ENCODE data around the gene GRAMD1B.
"Not testable (repeated sequence)": the region's sequence is repeated elsewhere in the genome, so short reads cannot be mapped to it uniquely, and the experiment has no call there.

Gene GRAMD1B

GRCh38 chr11:123513309-123513708 lies 83.2 kb downstream of the GRAMD1B start:
- not testable (repeated sequence) for DNase-seq

DNA sequence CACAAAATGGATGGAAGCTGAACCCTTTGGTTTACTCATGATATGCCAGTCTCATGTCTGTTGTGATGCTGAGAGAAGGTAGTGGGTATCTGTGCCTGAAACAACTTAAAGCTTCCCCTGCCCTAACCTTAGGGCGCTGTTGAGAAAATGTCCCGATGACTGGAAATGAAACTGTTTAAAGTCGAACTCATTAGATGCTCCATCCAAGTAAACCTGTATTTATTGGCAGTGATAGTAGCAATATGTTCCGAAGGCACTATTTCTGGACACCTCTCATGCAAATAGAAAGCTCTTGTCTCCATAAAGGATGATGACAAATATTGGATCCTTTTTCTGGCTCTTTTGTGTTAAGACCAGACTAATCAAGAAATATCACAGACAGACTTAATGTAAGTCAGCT lies 86.2 kb downstream of the GRAMD1B start:
- no peak for DNase-seq

GRCh38 chr11:123517559-123518364 lies 87.7 kb downstream of the GRAMD1B start:
- peak; percentile 46 for DNase-seq

DNA sequence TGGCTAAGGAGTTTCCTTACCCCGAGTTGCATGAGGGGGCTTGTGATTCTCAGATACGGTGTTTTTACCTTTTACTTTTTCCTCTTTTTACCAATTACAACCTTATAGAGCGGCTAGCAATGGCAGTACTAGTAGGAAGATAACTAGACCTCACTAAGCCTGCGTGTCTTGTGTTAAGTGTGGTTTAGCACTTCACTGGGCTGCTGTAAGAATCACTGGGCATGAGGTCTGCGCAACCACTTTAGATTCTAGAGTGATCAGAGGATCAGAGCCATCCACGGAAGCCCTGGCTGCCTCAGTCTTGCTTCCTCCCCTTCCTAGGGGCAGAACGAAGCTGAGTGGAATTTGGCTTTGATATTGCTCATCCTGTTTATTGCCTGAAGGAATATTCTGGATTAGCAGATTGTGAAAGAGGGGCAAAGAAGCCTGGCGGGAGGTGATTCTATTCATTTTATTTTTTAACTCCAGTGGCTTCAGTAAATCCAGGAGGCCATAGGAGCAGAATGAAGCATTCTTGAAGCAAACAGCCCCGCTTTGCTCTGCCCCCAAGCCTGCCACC lies 88.5 kb downstream of the GRAMD1B start:
- DNase-seq, result peak; percentile 36

- peak; percentile 66 for DNase-seq
Observed at GRCh38 chr11:123519055-123519796, 89.2 kb downstream of the GRAMD1B start.

- DNase-seq, result no peak
Observed at GRCh38 chr11:123519797-123520193, 89.7 kb downstream of the GRAMD1B start.

- not testable (repeated sequence) for DNase-seq
Observed at GRCh38 chr11:123520476-123520875, 90.4 kb downstream of the GRAMD1B start.

GRCh38 chr11:123521001-123521400 lies 90.9 kb downstream of the GRAMD1B start:
- no peak for DNase-seq

GRCh38 chr11:123521930-123522329 lies 91.9 kb downstream of the GRAMD1B start:
- DNase-seq, result no peak

GRCh38 chr11:123523539-123523938 lies 93.5 kb downstream of the GRAMD1B start:
- no peak for DNase-seq

DNA sequence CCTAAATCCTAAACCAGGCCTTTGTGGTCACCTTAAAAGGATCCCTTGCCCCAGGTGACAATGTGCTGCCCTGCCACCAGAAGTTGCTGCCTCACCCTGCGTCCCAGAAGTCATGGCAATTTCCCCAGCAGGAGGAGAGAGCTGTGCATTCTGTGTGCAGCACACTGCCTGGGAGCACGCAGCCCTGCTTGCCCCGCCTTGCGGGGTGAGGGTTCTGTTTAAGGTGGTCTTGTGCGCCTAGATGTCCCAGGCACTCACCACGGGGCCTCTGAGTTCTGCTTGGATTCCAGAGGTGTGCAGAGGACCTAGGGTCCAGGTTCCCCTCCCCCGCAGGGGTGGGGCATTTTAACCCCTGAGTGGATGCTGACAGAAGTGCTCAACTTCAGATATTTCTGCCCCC lies 95.0 kb downstream of the GRAMD1B start:
- DNase-seq, result peak; percentile 83

GRCh38 chr11:123525511-123525918 lies 95.4 kb downstream of the GRAMD1B start:
- peak; percentile 86 for DNase-seq

DNA sequence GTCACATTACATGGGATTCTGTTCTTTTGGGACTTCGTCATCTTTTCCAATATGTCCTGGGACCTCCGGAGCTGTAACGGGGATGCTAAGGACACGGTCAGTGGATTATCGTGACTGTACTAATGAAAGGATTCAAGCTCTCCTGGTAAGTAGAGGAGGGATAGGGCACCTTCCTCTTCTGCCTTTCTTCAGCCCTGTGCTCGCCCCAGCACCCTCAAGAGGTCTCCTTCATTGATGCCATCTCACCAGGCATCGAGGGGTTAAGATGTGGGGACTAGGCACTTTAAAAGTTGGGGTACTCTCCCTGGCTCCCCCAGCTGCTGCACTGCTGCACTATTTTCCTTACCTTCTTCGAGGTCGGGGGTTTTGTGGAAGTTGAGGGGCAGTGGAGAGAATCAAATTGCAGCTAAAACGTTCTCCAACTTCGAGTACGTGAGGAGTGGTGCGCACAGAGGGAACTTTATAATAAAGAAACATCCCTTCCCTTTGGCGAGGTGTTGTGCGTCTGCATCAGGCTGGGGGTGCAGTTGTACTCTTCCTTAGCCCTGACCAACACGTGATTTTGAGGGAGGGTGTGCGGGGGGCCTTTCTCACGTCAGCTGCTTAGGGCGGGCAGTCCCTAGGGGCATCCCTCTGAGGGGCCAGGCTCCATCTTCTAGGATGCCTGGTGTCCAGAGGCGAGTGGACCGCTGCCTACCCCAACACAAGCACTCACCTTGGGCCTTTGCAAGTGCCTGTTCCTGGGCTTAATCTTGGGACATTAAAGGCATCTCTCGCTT lies 96.1 kb downstream of the GRAMD1B start:
- DNase-seq, result peak; percentile 37

DNA sequence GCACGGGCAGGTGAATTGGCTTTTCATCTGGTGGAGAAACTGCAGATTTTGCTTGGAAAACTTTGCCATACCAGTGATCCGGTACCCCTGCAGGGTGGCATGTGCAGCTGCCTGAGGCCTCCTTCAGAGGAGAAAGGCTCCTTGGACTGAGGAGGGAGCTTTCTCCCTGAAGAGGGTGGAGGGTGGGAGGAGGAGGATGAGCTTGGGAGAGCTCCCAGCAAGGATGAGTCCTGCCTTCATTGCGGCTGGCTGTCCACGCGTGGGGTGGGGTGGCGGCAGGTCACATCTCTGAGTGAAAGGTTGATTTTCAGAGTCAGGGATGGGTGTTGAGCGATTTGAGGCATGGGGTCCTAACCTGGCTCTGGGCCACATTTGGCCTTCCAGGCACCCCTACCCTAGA lies 96.8 kb downstream of the GRAMD1B start:
- no peak for DNase-seq

- DNase-seq, result no peak
Observed at GRCh38 chr11:123527526-123527925, 97.5 kb downstream of the GRAMD1B start.

- no peak for DNase-seq
Observed at GRCh38 chr11:123527947-123528346, 97.9 kb downstream of the GRAMD1B start.

DNA sequence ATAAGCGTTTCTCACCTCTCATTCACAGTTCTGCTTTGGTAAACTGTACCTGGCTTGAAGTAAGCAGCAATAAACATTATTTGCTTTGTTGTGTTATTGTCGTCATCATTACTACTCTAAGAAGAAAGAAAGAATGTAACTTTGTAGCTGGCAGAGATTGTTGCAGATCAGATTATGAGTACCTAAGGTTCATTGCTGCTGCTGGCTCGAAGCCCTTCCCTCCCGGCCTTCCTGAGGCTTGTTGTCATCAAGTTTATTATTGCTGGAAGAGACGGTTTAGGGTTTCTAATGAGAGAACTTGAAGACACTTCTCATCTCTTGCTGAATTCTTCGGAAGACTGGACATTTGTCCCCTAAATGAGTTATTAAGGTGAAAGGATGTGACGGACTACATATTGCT lies 101.3 kb downstream of the GRAMD1B start:
- DNase-seq, result no peak

- no peak for DNase-seq
Observed at GRCh38 chr11:123532131-123532530, 102.1 kb downstream of the GRAMD1B start.

DNA sequence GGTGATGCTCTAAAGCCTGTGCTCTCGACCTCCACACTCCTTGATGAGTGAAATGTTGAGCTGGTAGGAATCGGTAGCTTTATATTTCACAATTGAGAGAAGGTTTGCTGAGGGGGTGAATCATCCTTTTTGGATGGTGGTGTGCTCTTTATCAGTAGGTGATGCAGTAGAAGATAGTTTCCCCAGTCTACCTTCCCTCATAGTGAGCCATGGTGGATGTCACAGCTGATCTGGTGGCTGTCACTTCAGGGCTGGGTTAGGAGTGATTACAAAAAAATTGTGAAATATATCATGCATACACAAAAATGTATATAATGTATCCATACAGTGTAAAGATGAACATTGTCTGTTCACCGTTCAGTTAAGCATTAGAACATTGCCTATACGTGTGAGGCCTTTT lies 105.3 kb downstream of the GRAMD1B start:
- DNase-seq, result no peak

GRCh38 chr11:123536690-123537437 lies 106.8 kb downstream of the GRAMD1B start:
- no peak for DNase-seq

DNA sequence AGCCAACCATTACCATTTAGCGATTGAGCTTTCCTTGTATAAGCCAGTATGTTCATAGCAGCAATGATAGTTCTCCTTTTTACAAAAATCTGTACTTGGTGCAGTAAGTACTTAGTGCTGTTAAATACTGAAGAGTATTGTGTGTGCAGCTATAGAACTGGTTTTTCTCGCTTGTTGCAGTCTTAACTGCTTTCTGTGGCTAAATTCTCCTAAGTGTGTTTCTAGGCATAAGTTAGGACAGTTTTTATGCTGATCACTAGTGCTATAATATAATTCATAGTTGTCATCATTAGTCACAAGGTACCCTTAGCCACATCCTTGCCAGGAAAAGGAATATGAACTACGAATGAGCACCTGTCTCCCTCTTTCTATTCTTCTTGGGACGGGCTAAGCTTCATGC lies 107.7 kb downstream of the GRAMD1B start:
- no peak for DNase-seq

DNA sequence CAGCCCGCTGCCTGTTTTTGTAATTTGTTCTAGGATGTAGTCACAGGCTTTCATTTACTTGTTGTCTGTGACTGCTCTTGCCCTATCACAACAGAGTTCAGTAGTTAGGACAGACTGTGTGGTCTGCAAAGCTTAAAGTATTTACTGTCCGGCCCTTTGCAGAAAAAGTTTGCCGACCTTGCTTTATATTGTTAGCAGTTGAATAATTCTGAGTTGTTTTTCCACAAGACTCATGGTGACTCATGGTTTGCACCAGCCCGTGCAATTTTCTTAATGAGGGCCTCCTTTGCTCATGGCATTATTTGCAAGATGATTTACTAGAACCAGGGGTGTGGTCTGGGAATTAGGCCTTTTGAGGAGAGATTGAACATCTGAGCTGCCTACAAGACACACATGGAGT lies 113.7 kb downstream of the GRAMD1B start:
- no peak for DNase-seq
